GM18873 (cell line): Measurements from ENCODE around the gene OR10A7.
"Not testable (repeated sequence)": the region's sequence is repeated elsewhere in the genome, so short reads cannot be mapped to it uniquely, and the experiment has no call there.

Experiments used
- ATAC-seq: cut with Tn5 transposase; IDR thresholded peaks from one replicate; pipeline ENCODE4 v1.9.1; 2021; ENCODE audit warnings: mild to moderate bottlenecking, moderate library complexity, moderate number of reproducible peaks; ENCODE audit not compliant: unreplicated experiment, low FRiP score

OR10A7 gene

GRCh38 chr12:55220725-55221124, at the start of gene OR10A7:
TSS of gene OR10A7 (plus strand) at chr12:55221025. CDS start at chr12:55221025, 0 bp downstream.
- ATAC-seq: no peak

- ATAC-seq: no peak
Observed at GRCh38 chr12:55171445-55171844, 49.4 kb upstream of the OR10A7 start.

GRCh38 chr12:55171846-55172245, 49.0 kb upstream of the OR10A7 start:
- ATAC-seq: not testable (repeated sequence)

- no peak for ATAC-seq
Observed at GRCh38 chr12:55172686-55173085, 48.1 kb upstream of the OR10A7 start.

- ATAC-seq: no peak
Observed at GRCh38 chr12:55173456-55173855, 47.4 kb upstream of the OR10A7 start.

- no peak for ATAC-seq
Observed at GRCh38 chr12:55188573-55188972, 32.3 kb upstream of the OR10A7 start.

- peak; percentile 82 for ATAC-seq
Observed at GRCh38 chr12:55188974-55189556, 31.8 kb upstream of the OR10A7 start.

- ATAC-seq: no peak
Observed at GRCh38 chr12:55194382-55194781, 26.4 kb upstream of the OR10A7 start.

- ATAC-seq: no peak
Observed at GRCh38 chr12:55226523-55226922, 5.7 kb downstream of the OR10A7 start.

- ATAC-seq: no peak
Observed at GRCh38 chr12:55227643-55228042, 6.8 kb downstream of the OR10A7 start.

- no peak for ATAC-seq
Observed at GRCh38 chr12:55244309-55244708, 23.5 kb downstream of the OR10A7 start, which contains the start of gene OR6C74. TSS of gene OR6C74 (plus strand) at chr12:55244609. CDS start at chr12:55247288, 2,679 bp downstream.

- no peak for ATAC-seq
Observed at GRCh38 chr12:55246159-55246558, 25.3 kb downstream of the OR10A7 start.

GRCh38 chr12:55250944-55251343, 30.1 kb downstream of the OR10A7 start:
- no peak for ATAC-seq

GRCh38 chr12:55253281-55253680, 32.5 kb downstream of the OR10A7 start:
- ATAC-seq: no peak

GRCh38 chr12:55256831-55257230, 36.0 kb downstream of the OR10A7 start:
- ATAC-seq: no peak

- ATAC-seq: no peak
Observed at GRCh38 chr12:55258303-55258702, 37.5 kb downstream of the OR10A7 start.
